H1 (cell line): ENCODE measurements around the gene PRRG2. TPM values are rescaled to one million over a fixed set of nuclear protein-coding genes. Genes with fewer than 3 reads are reported as not detected.
A peak's percentile ranks its signal among the peaks of the same experiment; 100 is the strongest.

ENCODE experiments used
- CTCF ChIA-PET: fragments of 300-600 bp; sonication (Branson Sonifier 250); formaldehyde crosslinking; loops from one replicate; lab custom pipeline; 2021; ENCODE audit not compliant: partially characterized antibody; lab: Charles Lee
- POLR2A ChIA-PET: fragments of 300-600 bp; sonication (Branson Sonifier 250); formaldehyde crosslinking; loops from one replicate; lab custom pipeline; 2021; ENCODE audit warnings: inconsistent platforms; ENCODE audit not compliant: partially characterized antibody; lab: Charles Lee
- DNase-seq, 2 experiments: peaks; one replicate each; pipeline versions ENCODE4 v3.0.0 to v3.0.0-alpha.2; 2010 to 2022; ENCODE audit warnings: low spot score in 2 of 2, low read depth in 1 of 2, mixed read lengths in 1 of 2
- FAIRE-seq: peaks from 2 replicates; lab custom pipeline; 2011; peaks lifted over from hg19 to GRCh38; lab: Jason Lieb, UNC
- H2AFZ ChIP-seq: 2 replicates; pipeline ENCODE4 v1.8.1; 2012; ENCODE audit warnings: low read length, inconsistent platforms
- H2AK5ac ChIP-seq: 2 replicates; pipeline ENCODE4 v1.6.1; 2013; ENCODE audit warnings: low read depth, low read length
- H2BK120ac ChIP-seq: replicated peaks from 2 replicates; pipeline ENCODE3; 2013; ENCODE audit warnings: low read depth, low read length, inconsistent platforms
- H2BK12ac ChIP-seq: 2 replicates; pipeline ENCODE4 v1.6.1; 2013; ENCODE audit warnings: low read depth, low read length
- H2BK15ac ChIP-seq: 2 replicates; pipeline ENCODE4 v1.6.1; 2013; ENCODE audit warnings: low read length
- H2BK20ac ChIP-seq: 2 replicates; pipeline ENCODE4 v1.6.1; 2013; ENCODE audit warnings: low read length
- H2BK5ac ChIP-seq: 2 replicates; pipeline ENCODE4 v1.6.1; 2013; ENCODE audit warnings: low read depth, low read length
- H3K14ac ChIP-seq: 2 replicates; pipeline ENCODE4 v1.6.1; 2013; ENCODE audit warnings: inconsistent platforms; ENCODE audit not compliant: insufficient read length
- H3K18ac ChIP-seq: 2 replicates; pipeline ENCODE4 v1.6.1; 2013; ENCODE audit warnings: low read length; ENCODE audit errors: extremely low read depth
- H3K23ac ChIP-seq: 2 replicates; pipeline ENCODE4 v1.6.1; 2013; ENCODE audit warnings: inconsistent platforms; ENCODE audit not compliant: insufficient read length
- H3K23me2 ChIP-seq: 2 replicates; pipeline ENCODE4 v1.6.1; 2013; ENCODE audit warnings: low read depth, low read length
- H3K27ac ChIP-seq: 2 replicates; pipeline ENCODE4 v1.6.1; 2011; ENCODE audit warnings: low read depth, low read length, inconsistent platforms
- H3K27me3 ChIP-seq, 4 experiments: replicated peaks in 1 of 4; 1 replicate in 1 of 4; 2 replicates in 3 of 4; pipeline versions ENCODE4 v1.6.1 to v1.8.1; 2011 to 2013; ENCODE audit warnings: low read length in 3 of 4, mild to moderate bottlenecking in 3 of 4, inconsistent platforms in 2 of 4, mixed read lengths in 2 of 4, moderate library complexity in 1 of 4; ENCODE audit not compliant: control insufficient read depth in 3 of 4, insufficient read depth in 3 of 4; ENCODE audit errors: extremely low read depth in 1 of 4
- H3K36me3 ChIP-seq, 4 experiments: 2 replicates each; pipeline versions ENCODE4 v1.6.1 to v1.8.1; 2011 to 2013; ENCODE audit warnings: mild to moderate bottlenecking in 4 of 4, low read length in 3 of 4, moderate library complexity in 2 of 4, control low read depth in 1 of 4, inconsistent platforms in 1 of 4; ENCODE audit not compliant: insufficient read depth in 4 of 4, control insufficient read depth in 2 of 4
- H3K4ac ChIP-seq: replicated peaks from 2 replicates; pipeline ENCODE3; 2013; ENCODE audit warnings: low read length, low read depth, mixed read lengths, inconsistent platforms; ENCODE audit not compliant: insufficient read length
- H3K4me1 ChIP-seq, 4 experiments: replicated peaks in 1 of 4; 1 replicate in 1 of 4; 2 replicates in 3 of 4; pipeline versions ENCODE4 v1.6.1 to v1.8.1; 2011 to 2013; ENCODE audit warnings: low read length in 3 of 4, inconsistent platforms in 2 of 4, mixed read lengths in 1 of 4; ENCODE audit not compliant: insufficient read depth in 4 of 4, control insufficient read depth in 3 of 4
- H3K4me2 ChIP-seq, 2 experiments: 2 replicates each; pipeline versions ENCODE4 v1.6.1 to v1.8.1; 2011 to 2013; ENCODE audit warnings: low read depth in 2 of 2, low read length in 2 of 2, control low read depth in 1 of 2, inconsistent platforms in 1 of 2, mild to moderate bottlenecking in 1 of 2; ENCODE audit not compliant: insufficient read depth in 1 of 2
- H3K4me3 ChIP-seq, 4 experiments: fragments of 200-600, 300-600 bp in 1 of 4; sonication (generic), shearing (Covaris generic), sonication (Bioruptor Twin) in 1 of 4; 2 replicates each; pipeline versions ENCODE4 v1.5.1 to v1.8.1; 2011 to 2016; ENCODE audit warnings: low read length in 4 of 4, low read depth in 3 of 4, control low read depth in 2 of 4, inconsistent platforms in 2 of 4, mild to moderate bottlenecking in 2 of 4, mixed read lengths in 1 of 4, moderate library complexity in 1 of 4; ENCODE audit not compliant: insufficient read depth in 2 of 4; ENCODE audit errors: extremely low read depth in 1 of 4
- H3K56ac ChIP-seq: replicated peaks from 2 replicates; pipeline ENCODE3; 2013; ENCODE audit warnings: low read depth, mild to moderate bottlenecking, mixed read lengths, low read length, inconsistent platforms; ENCODE audit not compliant: insufficient read length
- H3K79me1 ChIP-seq: 2 replicates; pipeline ENCODE4 v1.6.1; 2013; ENCODE audit warnings: low read depth, low read length, control low read depth
- H3K79me2 ChIP-seq, 2 experiments: 2 replicates each; pipeline versions ENCODE4 v1.6.1 to v1.8.1; 2012 to 2013; ENCODE audit warnings: low read length in 2 of 2, mild to moderate bottlenecking in 2 of 2, inconsistent platforms in 1 of 2; ENCODE audit not compliant: insufficient read depth in 2 of 2, control insufficient read depth in 1 of 2
- H3K9ac ChIP-seq, 4 experiments: replicated peaks in 1 of 4; 1 replicate in 1 of 4; 2 replicates in 3 of 4; pipeline versions ENCODE4 v1.6.1 to v1.8.1; 2011 to 2013; ENCODE audit warnings: low read depth in 3 of 4, low read length in 3 of 4, control low read depth in 2 of 4, mild to moderate bottlenecking in 2 of 4, moderate library complexity in 2 of 4, inconsistent platforms in 1 of 4; ENCODE audit errors: extremely low read depth in 1 of 4
- H3K9me3 ChIP-seq, 2 experiments: 2 replicates each; pipeline versions ENCODE4 v1.6.1 to v1.8.1; 2012 to 2013; ENCODE audit warnings: mild to moderate bottlenecking in 2 of 2, moderate library complexity in 2 of 2, control low read depth in 1 of 2, inconsistent platforms in 1 of 2, low read depth in 1 of 2, low read length in 1 of 2, mixed read lengths in 1 of 2; ENCODE audit not compliant: insufficient read depth in 2 of 2
- H4K20me1 ChIP-seq, 2 experiments: replicated peaks in 1 of 2; 2 replicates each; pipeline versions ENCODE3 to v1.8.1; 2011 to 2013; ENCODE audit warnings: inconsistent platforms in 2 of 2, low read length in 2 of 2, mild to moderate bottlenecking in 1 of 2; ENCODE audit not compliant: insufficient read depth in 2 of 2, control insufficient read depth in 1 of 2
- H4K5ac ChIP-seq: 2 replicates; pipeline ENCODE4 v1.6.1; 2013; ENCODE audit warnings: low read length, low read depth, mixed read lengths, inconsistent platforms; ENCODE audit not compliant: insufficient read length
- H4K8ac ChIP-seq: 2 replicates; pipeline ENCODE4 v1.8.0; 2013; ENCODE audit warnings: mild to moderate bottlenecking, moderate library complexity, low read length, inconsistent platforms; ENCODE audit not compliant: insufficient read depth; ENCODE audit errors: extremely low read depth
- H4K91ac ChIP-seq: replicated peaks from 2 replicates; pipeline ENCODE3; 2013; ENCODE audit warnings: low read length, mixed read lengths, inconsistent platforms; ENCODE audit not compliant: insufficient read length
- CEBPB ChIP-seq: IDR thresholded peaks from 2 replicates; pipeline ENCODE4 v1.6.1; 2012; ENCODE audit warnings: low read depth, low read length
- HDAC6 ChIP-seq: IDR thresholded peaks from one replicate; pipeline ENCODE4 v1.7.1; 2012; ENCODE audit warnings: low read depth, mild to moderate bottlenecking, inconsistent platforms, low read length, moderate library complexity
- KDM4A ChIP-seq: IDR thresholded peaks from one replicate; pipeline ENCODE4 v1.7.1; 2012; ENCODE audit warnings: low read depth, mild to moderate bottlenecking, moderate library complexity, low read length, inconsistent platforms; ENCODE audit not compliant: severe bottlenecking
- PHF8 ChIP-seq: fragments of 200-600 bp; sonication (generic); conservative IDR thresholded peaks from 2 replicates; pipeline ENCODE4 v1.7.1; 2012; ENCODE audit warnings: low read depth, mild to moderate bottlenecking, inconsistent platforms, low read length, moderate library complexity
- SIN3A ChIP-seq, 2 experiments: IDR thresholded peaks in 1 of 2; conservative IDR thresholded peaks in 1 of 2; 2 replicates each; pipeline ENCODE4 v1.6.1; 2011 to 2012; ENCODE audit warnings: low read length in 2 of 2, improper control_type of control experiment in 1 of 2, low read depth in 1 of 2, mild to moderate bottlenecking in 1 of 2
- SRF ChIP-seq: IDR thresholded peaks from 2 replicates; pipeline ENCODE4 v1.6.1; 2011; ENCODE audit warnings: mild to moderate bottlenecking, low read depth, low read length, moderate library complexity
- TAF1 ChIP-seq: IDR thresholded peaks from 2 replicates; pipeline ENCODE4 v1.6.1; 2011; ENCODE audit warnings: mild to moderate bottlenecking, low read depth, low read length
- TEAD4 ChIP-seq: IDR thresholded peaks from 2 replicates; pipeline ENCODE4 v1.6.1; 2012; ENCODE audit warnings: low read depth, low read length, inconsistent platforms, mixed read lengths
- YY1 ChIP-seq: IDR thresholded peaks from 2 replicates; pipeline ENCODE4 v1.6.1; 2011; ENCODE audit warnings: low read depth, mild to moderate bottlenecking, low read length
- WGBS, 2 experiments: shearing (Covaris generic) in 1 of 2; methylation state at CpG; one replicate each; pipeline versions ENCODE4 v1.1.6 to v1.1.7; 2013 to 2015; ENCODE audit warnings: low lambda C conversion rate in 2 of 2, mixed read lengths in 2 of 2, inconsistent platforms in 1 of 2, low coverage in 1 of 2, missing lambda C conversion rate in 1 of 2; ENCODE audit not compliant: insufficient replicate concordance in 2 of 2, insufficient coverage in 1 of 2, insufficient read length in 1 of 2; ENCODE audit errors: extremely low coverage in 1 of 2, missing lambda C conversion rate in 1 of 2; 5-methylcytosine and 5-hydroxymethylcytosine counted together
- polyA plus RNA-seq, 7 experiments: library from polyadenylated mRNA; depleted of rRNA in 3 of 7; stranded (reverse) in 5 of 7; unstranded in 2 of 7; fragments of >200 nt in 5 of 7; fragments of 200-250 nt in 2 of 7; gene quantifications; 1 replicate in 5 of 7; 2 replicates in 1 of 7; 4 replicates in 1 of 7; pipeline versions ENCODE4 v1.2.1 to v1.2.3, GENCODE V29; 2011 to 2013; ENCODE audit warnings: missing spikeins in 2 of 7, mixed read lengths in 2 of 7
- total RNA-seq: library from RNA; stranded (reverse); fragmentation: NEBNext Ultra II Directional; extraction: Animal tissue kit (Norgen Biotek cat#: 25700); gene quantifications from 2 replicates; pipeline ENCODE4 v1.2.1, GENCODE V29; 2021

Gene PRRG2
- total and polyA plus RNA-seq, 2 of the 8 experiments (the other 6 are each of a cell fraction or from before 2014, with no cell fraction given) = 4.1 to 5.6 TPM

DNA sequence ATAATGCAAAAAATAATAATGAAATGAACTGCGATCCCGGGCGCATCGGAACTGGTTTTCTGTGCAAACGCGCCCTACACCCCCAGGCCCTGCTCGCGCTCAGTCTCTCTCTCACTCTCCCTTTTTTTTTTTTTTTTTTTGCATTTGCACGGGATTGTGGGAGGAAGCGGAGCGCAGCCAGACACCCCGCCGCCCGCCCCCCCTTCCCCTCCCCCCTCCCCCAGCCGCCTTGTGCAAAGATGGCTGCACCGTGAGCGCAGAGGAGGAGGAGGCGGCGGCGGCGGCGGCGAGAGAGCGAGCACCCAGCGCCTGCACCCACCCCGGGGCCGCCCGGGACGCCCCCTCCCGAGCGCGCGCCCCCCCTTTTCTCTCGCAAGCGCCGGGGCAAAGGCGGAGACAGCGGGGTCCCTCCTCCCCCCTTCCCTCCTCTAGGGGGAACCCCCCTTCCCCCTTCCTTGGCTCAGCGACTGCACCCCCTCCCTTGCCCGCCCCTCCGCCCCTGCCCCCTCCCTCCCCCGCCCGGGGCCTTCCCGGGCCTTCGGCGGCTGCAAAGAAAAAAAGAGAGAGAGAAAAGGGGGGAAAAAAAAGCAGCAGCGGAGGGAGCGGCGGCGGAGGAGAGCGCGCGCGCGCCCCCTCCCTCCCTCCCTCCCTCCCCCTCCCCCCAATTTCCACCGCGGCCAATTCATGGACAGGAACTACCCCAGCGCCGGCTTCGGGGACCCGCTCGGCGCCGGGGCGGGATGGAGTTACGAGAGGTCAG is 10.0 kb downstream of the PRRG2 start, which contains the start of gene PRR12:
PRR12 (plus strand) TSS at position 212 of the 760 bp plus-strand sequence; CDS start at position 685, 473 bp downstream.
- Histone ChIP-seq H3K4me3 (peak within 1 kb of the TSS; percentile 95 to 100 (median 96)), H4K91ac (peak within 1 kb of the TSS; percentile 83), H3K18ac (peak within 1 kb of the TSS; percentile 93), H3K4me2 (peak within 1 kb of the TSS; percentile 92 to 95), H3K79me1 (peaks cover 8% of the 10 kb centered on the region), H2BK120ac (peak within 1 kb of the TSS; percentile 59), H3K4ac (peak within 1 kb of the TSS; percentile 69), H3K27me3 (no peaks in the 10 kb centered on the region), H2BK12ac (peak within 1 kb of the TSS; percentile 70; the same call in 1 of the 2 replicates), H2BK5ac (peak within 1 kb of the TSS; percentile 95), H3K56ac (peak within 1 kb of the TSS; percentile 96), H3K4me1 (peaks cover 3 to 9% (median 4%) of the 10 kb centered on the region in 4 experiments; a peak in 6 of 7 replicates), H3K23ac (no peak within 1 kb of the TSS), H2AFZ (no peak within 1 kb of the TSS), H3K36me3 (peaks cover 9 to 23% (median 17%) of the 10 kb centered on the region in 4 experiments; a peak in 7 of 8 replicates), H3K27ac (peak within 1 kb of the TSS; percentile 84), H4K5ac (peak within 1 kb of the TSS; percentile 90), H3K9me3 (no peaks in the 10 kb centered on the region), H3K79me2 (peaks cover 4 to 25% of the 10 kb centered on the region in 2 experiments; a peak in 3 of 4 replicates), H3K23me2 (peaks cover 20% of the 10 kb centered on the region), H3K9ac (peak within 1 kb of the TSS; percentile 74 to 84 (median 82)), H3K14ac (peak within 1 kb of the TSS; percentile 53), H2BK20ac (no peak within 1 kb of the TSS), H4K20me1 (peaks cover 0 to 6% of the 10 kb centered on the region in 2 experiments), H2BK15ac (0 out of 2 replicates have a peak within 1 kb of the TSS, but pooled peaks have one; percentile 88), H4K8ac (peak within 1 kb of the TSS; percentile 88), H2AK5ac (peak within 1 kb of the TSS; percentile 97; the same call in 1 of the 2 replicates)
- 2% methylated on average over 9 of the region's 66 CpGs; no CpG with 5 or more reads in 1 of the 2 experiments for WGBS, 2 experiments
- POLR2A ChIA-PET = interaction anchor here (0.7 to 37.8 kb wide), 22 partner anchors 11 to 173 kb away, joined by 3 to 840 read pairs (median 5); partner anchors contain the start of genes BCL2L12, CPT1C, IRF3 and NOSIP
- CTCF ChIA-PET = interaction anchor here (1.1 to 2.1 kb wide), 5 partner anchors 21 to 96 kb away, joined by 3 to 5 read pairs (median 4); no protein-coding TSS in a partner anchor
- DNase-seq (peak in 1 of 2 experiments; percentile 77), FAIRE-seq (no peak)
- TF ChIP-seq KDM4A = peak; percentile 3
- TF ChIP-seq HDAC6 = no peak
- TF ChIP-seq CEBPB = no peak
- no peak for TF ChIP-seq SRF
- peak; percentile 27; the same call in 1 of the 2 replicates for TF ChIP-seq TAF1
- peak in 1 of 2 experiments; percentile 5; a peak in 1 of 4 replicates for TF ChIP-seq SIN3A (conservative IDR thresholded peaks at IDR 0.05 in 1 of 2, IDR thresholded peaks at IDR 0.05 in 1 of 2; ENCODE audit: low read depth in 1 of 2, low read length in 2 of 2)
- peak; percentile 72 for TF ChIP-seq YY1
- no peak for TF ChIP-seq TEAD4
- TF ChIP-seq PHF8 = peak; percentile 35; the same call in 1 of the 2 replicates
